HG03469 (cell line): ENCODE data around the gene SLX4.

ENCODE experiments used
- ATAC-seq: cut with Tn5 transposase; IDR thresholded peaks from one replicate; pipeline ENCODE4 v1.9.1; 2021; ENCODE audit warnings: mild to moderate bottlenecking, moderate library complexity, moderate number of reproducible peaks; ENCODE audit not compliant: unreplicated experiment

Gene SLX4

DNA sequence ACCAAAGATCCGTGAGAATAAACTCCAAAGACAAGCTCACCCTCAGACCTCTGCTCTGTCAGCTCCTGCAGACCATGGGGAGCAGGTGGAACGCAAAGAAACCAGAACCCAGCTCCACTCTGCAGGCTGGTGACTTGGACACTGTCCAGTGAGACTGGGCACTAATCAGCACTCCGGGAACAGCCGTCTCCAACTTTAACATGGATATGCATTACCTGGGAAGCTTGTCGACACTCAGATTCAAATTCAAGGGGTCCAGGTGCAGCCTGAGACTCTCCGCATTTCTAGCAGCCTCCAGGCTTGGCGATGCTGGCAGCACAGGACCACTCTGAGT, 9.1 kb downstream of the SLX4 start:
- no peak for ATAC-seq

- no peak for ATAC-seq
Measured at GRCh38 chr16:3601614-3602319, 9.6 kb downstream of the SLX4 start.

DNA sequence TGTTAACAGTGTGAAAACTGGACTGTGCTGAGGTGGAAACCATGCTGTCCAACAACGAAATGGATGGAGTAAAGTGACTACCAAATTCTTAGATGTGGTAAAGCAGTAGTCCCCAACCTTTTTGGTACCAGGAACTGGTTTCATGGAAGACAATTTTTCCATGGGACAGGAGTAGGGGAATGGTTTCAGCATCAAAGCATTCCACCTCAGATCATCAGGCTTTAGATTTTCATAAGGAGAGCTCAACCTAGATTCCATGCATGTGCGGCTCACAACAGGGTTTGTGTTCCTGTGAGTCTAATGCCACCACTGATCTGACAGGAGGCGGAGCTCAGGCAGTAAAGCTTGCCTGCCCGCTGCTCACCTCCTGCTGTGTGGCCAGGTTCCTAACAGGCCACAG, 11.5 kb downstream of the SLX4 start:
- ATAC-seq = no peak

- ATAC-seq = no peak
Measured at GRCh38 chr16:3599121-3599520, 12.3 kb downstream of the SLX4 start.

DNA sequence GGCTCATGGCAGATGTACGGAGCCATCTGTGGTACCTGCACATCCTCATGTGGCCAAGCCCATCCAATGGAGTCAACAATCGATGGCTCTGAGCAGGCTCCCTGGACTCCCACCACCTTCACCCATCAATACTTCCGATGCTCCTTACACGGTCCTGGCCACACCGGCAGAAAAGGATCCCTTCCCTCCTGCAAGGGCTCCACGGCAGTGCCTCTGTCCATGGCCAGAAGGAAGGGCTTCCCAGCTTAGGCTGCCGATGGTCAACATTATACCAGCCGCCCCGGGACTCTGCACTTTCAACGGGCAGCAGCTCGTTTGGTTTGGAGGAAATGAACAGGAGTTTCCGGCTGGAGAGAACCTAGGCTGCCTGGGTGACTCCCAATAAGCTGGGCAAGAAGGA, 13.2 kb downstream of the SLX4 start:
- ATAC-seq = no peak

DNA sequence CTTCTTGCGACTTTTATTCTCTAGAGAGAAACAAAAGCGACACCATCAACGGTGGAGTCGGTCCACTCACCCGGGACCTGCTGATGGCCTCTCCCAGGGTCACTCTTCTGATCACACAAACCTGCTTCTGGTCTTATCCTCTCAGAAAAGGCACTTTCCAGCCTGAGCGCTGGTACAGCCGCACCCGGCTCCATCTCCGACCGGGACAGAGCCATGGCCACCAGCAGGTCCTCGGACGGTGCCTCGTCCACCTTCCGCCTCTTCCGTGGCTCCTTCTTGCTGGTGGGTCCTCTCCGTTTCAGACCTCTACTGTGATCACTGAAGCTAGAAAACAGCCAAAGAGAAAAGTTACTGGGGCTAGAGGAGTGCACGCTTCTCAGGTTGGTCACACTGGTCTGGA, 13.7 kb downstream of the SLX4 start:
- ATAC-seq = no peak

GRCh38 chr16:3597226-3597625, 14.2 kb downstream of the SLX4 start:
- ATAC-seq = no peak

DNA sequence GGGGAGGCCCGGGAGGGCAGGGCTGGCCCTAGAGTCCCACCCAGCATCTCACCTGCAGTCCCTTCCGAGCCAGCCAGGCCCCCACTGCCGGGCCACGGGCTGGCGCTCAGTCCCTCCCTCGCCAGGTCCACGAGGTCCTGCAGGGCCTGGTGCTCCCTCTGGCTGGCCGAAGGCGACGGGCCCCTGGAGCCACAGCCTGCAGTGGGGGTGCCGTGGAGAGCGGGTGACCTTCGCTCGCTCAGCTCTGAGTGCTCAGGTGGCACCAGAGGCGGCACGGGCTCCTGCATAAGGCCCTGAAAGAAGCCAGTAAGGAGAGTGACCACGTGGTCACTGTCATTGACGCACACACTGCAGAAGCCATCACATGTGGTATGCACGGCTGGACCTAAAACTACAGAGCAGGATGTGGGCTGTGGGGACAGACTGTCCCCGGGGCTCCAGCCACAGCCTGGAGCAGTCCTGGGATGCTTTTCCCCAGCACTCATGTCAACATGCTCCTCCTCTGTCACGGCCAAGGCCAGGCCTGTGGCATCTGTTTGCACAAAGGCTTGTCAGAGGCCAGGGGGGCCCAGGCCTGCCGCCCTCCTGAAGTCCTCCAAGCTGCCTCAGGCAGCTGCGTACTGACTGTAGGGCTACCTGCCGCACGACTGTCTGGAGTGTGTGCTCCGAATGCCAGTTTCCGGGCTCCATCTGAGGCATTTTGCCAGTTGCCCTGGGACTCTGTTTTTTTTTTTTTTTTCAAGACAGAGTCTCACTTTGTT, 15.1 kb downstream of the SLX4 start:
- ATAC-seq = no peak

GRCh38 chr16:3595521-3596021, 15.8 kb downstream of the SLX4 start:
- no peak for ATAC-seq

- ATAC-seq = no peak
Measured at GRCh38 chr16:3595110-3595486, 16.3 kb downstream of the SLX4 start.

GRCh38 chr16:3594316-3595109, 16.9 kb downstream of the SLX4 start:
- ATAC-seq = no peak

GRCh38 chr16:3592559-3592958, 18.8 kb downstream of the SLX4 start:
- ATAC-seq = no peak

DNA sequence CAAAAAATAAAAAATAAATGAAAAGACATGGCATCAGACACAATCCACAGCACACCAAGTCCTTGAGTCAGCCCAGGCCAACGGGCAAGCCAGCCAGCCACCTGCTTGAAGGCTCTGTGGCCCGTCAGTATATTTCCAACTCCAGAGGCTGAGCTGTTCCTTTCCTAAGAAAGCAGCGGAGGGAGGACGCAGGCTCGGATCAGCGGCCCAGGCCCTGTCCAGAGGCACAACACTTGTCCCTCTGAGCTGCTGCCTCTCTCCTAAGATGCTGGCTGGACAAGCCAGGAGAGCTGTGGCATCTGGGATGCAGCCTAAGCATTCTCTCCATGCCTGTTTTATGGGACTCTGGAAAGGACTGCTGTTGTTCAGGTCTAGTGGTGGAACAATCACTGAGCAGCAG, 19.4 kb downstream of the SLX4 start:
- no peak for ATAC-seq

DNA sequence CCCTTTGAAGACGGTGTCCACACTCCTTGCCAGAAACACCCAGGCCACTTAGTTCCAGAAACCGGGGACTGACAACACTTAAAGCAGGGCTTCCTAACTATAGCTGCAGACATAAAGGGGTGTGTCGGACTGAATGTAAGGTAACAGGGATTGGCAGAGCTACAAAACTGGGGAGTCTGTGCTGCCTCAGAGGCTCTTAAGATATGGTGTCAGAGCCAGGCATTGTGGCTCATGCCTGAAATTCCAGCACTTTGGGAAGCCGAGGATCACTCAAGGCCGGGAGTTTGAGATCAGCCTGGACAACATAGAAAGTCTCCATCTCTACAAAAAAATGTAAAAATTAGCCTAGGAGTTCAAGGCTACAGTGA, 20.0 kb downstream of the SLX4 start:
- no peak for ATAC-seq

DNA sequence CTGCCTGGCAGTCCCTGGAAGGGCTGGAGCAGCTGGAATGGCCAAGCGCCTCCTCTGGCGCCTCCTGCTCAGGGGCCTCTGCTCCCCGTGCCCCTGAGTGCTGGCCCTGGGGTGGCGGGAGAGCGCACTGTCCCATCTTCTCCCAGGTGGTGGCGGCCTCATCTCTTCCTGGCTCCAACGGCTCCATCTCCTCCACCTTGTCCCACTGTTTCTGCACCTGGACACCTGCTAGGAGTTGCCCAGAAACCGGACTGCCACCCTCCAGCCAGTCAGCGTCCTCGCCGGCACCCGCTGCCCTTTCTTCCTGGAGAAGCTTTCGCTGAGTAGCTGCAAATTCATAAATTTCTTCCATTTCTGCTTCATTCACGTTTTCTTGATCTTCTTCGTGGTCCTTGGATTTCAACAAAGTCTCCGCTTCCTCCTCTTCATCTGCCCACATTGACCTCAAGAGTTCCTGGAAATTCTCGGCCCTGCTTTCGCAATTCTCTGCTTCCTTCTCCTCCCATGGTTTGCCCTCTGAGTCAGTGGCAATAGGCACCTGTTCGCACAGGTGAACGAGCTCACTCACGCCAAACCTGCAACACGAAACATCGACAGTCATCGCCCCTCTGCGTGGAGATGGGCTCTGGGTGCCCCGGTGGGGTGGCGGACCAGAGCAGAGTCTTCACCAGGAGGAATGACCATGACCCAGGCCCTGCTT, 20.5 kb downstream of the SLX4 start:
- ATAC-seq = no peak

DNA sequence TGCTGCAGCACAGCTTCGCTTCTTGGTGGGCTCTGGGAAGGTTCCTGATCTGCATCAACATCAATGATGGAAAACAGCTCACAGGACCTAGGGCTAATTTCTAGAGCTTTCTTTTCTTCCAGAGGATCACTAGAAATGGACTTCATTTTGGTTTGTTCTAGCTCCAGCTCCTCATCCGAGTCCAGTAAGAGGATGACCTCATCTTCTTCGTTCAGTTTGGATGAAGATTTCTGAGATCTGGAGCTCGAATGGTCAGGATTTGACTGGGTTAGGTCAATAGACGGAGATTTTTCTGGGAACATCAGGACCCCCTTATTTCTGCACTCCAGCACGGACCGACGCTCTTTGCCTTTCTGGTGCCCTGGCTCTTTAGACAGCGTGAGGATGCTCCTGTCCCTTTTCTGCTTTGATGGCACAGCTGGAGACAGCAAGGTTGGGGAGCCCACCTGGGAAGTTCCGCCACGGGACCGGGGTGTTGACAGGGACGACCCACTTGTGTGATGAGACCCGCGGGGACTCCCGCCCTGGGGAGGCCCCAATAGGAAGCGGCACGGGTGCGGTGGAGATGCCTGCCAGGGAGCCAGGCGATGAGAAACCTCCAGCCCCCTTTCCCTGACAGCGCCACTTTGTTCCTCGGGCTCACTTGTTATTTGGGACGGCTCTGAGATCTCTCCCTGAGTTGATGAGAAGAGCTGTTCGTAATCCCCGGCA, 21.3 kb downstream of the SLX4 start:
- ATAC-seq = no peak

- ATAC-seq = no peak
Measured at GRCh38 chr16:3589441-3589921, 21.9 kb downstream of the SLX4 start.

DNA sequence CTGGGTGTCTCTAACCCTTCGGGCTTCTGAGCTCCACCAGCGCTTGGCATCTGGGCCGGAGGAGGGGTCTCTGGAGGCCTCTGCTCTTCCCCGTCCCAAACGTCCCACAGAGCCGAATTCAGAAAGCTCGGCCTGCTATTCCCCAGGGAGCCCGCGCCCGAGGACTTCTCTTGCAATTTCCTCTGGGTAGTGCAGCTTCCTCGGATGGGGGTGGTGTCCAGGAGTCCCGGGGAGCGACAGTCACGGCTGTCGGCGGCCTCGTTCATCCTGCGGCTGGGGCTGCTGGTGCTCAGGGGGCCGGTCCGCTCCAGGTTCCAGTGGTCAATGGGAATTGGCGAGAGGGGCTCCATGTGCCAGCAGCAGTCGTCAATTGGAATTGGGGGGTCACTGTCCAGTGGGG, 22.4 kb downstream of the SLX4 start:
- no peak for ATAC-seq

DNA sequence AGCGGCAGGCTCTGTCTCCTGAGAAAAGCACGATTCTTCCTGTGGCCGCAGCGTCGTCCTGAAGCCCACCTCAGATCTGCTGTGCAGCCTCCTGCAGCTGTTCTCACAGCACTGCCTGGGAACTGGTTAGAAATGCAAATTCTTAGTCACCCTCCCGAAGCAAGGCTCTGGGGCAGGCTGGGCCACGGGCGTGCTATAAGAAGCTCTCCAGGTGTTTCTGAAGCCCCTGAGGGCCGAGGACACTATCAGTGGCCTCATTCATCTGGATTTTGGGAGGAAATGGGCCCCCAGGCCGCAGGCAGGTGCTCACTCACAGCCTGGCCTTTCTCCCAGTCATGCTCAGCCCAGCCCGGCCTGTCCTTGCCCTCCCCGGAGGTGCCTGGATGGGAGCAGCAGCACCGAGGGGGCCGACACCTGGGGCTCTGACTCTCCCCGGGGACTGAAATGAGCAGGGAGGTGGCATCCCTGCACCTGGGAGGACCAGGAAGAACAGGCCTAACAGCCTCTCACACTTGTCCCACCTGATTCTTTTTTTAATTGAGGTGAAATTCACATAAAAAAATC, 23.8 kb downstream of the SLX4 start:
- no peak for ATAC-seq

DNA sequence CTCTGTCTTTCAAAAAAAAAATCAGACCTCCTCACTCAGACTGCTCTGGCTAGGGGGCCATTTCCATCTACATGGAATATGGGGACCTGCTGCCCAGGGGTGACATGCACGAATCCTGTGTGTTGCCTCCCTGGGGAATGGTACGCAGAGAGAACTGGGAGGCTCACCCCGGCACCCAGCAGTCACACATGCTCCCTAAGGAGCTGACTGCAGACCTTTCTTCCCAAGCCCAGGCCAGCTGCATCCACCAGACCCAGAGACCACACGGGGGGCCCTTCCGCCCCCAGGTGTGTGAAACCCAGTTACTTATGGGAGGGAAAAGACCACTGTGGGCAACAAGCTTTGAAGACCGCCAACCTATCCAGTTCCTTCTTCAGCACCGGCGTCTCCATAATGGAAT, 27.0 kb downstream of the SLX4 start:
- no peak for ATAC-seq
